GM12878 (cell line): ENCODE results near the gene CXXC5. TPM values are rescaled to one million over a fixed set of nuclear protein-coding genes. Genes with fewer than 3 reads are reported as not detected.
A peak's percentile ranks its signal among the peaks of the same experiment; 100 is the strongest.

Experiments used
- BACH1 ChIP-seq: fragments of 450-650 bp; IDR thresholded peaks from 2 replicates; pipeline ENCODE4 v1.6.1; 2017; ENCODE audit warnings: mild to moderate bottlenecking, borderline replicate concordance
- CEBPB ChIP-seq, 2 experiments: fragments of 150-350 bp in 1 of 2; IDR thresholded peaks; 2 replicates each; pipeline ENCODE4 v1.6.1; 2012 to 2014; ENCODE audit warnings: low read depth in 2 of 2, low read length in 2 of 2, borderline replicate concordance in 1 of 2, inconsistent platforms in 1 of 2
- EED ChIP-seq: sonication (generic); IDR thresholded peaks from 2 replicates; pipeline ENCODE4 v1.6.1; 2016; ENCODE audit warnings: antibody characterized with exemption, low read depth
- ELK1 ChIP-seq: IDR thresholded peaks from 2 replicates; pipeline ENCODE4 v1.6.1; 2012; ENCODE audit warnings: low read depth, low read length, improper control_type of control experiment
- ESRRA ChIP-seq: IDR thresholded peaks from 2 replicates; pipeline ENCODE4 v1.6.1; 2012; ENCODE audit warnings: mild to moderate bottlenecking, low read length, improper control_type of control experiment
- FOXK2 ChIP-seq: fragments of 450-650 bp; IDR thresholded peaks from 2 replicates; pipeline ENCODE4 v1.6.1; 2017; ENCODE audit warnings: mild to moderate bottlenecking, moderate library complexity
- FOXM1 ChIP-seq: IDR thresholded peaks from 2 replicates; pipeline ENCODE4 v1.6.1; 2012; ENCODE audit warnings: low read depth, mild to moderate bottlenecking, inconsistent platforms, low read length, moderate library complexity
- HDAC2 ChIP-seq: fragments of 200-600 bp; sonication (generic); IDR thresholded peaks from 2 replicates; pipeline ENCODE4 v1.6.1; 2017
- HDGF ChIP-seq: fragments of 450-650 bp; IDR thresholded peaks from 2 replicates; pipeline ENCODE4 v1.6.1; 2016; ENCODE audit warnings: antibody characterized with exemption
- IRF5 ChIP-seq: fragments of 450-650 bp; IDR thresholded peaks from 2 replicates; pipeline ENCODE4 v1.6.1; 2017; ENCODE audit warnings: borderline replicate concordance
- KAT2A ChIP-seq: conservative IDR thresholded peaks from 2 replicates; pipeline ENCODE4 v1.6.1; 2011; ENCODE audit warnings: low read depth, low read length; ENCODE audit not compliant: control insufficient read depth
- MAX ChIP-seq: IDR thresholded peaks from 2 replicates; pipeline ENCODE4 v1.6.1; 2012; ENCODE audit warnings: low read depth, low read length, improper control_type of control experiment
- MEF2A ChIP-seq: IDR thresholded peaks from 2 replicates; pipeline ENCODE4 v1.6.1; 2011; ENCODE audit warnings: low read depth, mild to moderate bottlenecking, low read length, moderate library complexity; ENCODE audit not compliant: insufficient read depth
- MEF2B ChIP-seq: fragments of 450-650 bp; IDR thresholded peaks from 2 replicates; pipeline ENCODE4 v1.6.1; 2018; ENCODE audit warnings: mild to moderate bottlenecking, moderate library complexity; ENCODE audit not compliant: partially characterized antibody, poor library complexity, severe bottlenecking
- RAD51 ChIP-seq: fragments of 450-650 bp; IDR thresholded peaks from 2 replicates; pipeline ENCODE4 v1.6.1; 2016; ENCODE audit warnings: moderate library complexity, mild to moderate bottlenecking, inconsistent platforms
- RBBP5 ChIP-seq: fragments of 200-600 bp; sonication (generic); conservative IDR thresholded peaks from 2 replicates; pipeline ENCODE4 v1.6.1; 2016
- RELA ChIP-seq: fragments of 450-650 bp; IDR thresholded peaks from 2 replicates; pipeline ENCODE4 v1.8.0; 2014; ENCODE audit warnings: borderline replicate concordance; ENCODE audit not compliant: partially characterized antibody
- SP1 ChIP-seq: IDR thresholded peaks from one replicate; pipeline ENCODE4 v1.6.1; 2011; ENCODE audit warnings: low read depth, low read length
- SREBF1 ChIP-seq: IDR thresholded peaks from 2 replicates; pipeline ENCODE4 v1.6.1; 2012; ENCODE audit warnings: mild to moderate bottlenecking, low read length
- SUZ12 ChIP-seq: fragments of 200-600 bp; sonication (generic); IDR thresholded peaks from one replicate; pipeline ENCODE4 v1.6.1; 2018; ENCODE audit warnings: antibody characterized with exemption, mild to moderate bottlenecking; ENCODE audit not compliant: unreplicated experiment
- TCF3 ChIP-seq: IDR thresholded peaks from 2 replicates; pipeline ENCODE4 v1.6.1; 2012; ENCODE audit warnings: low read depth, mild to moderate bottlenecking, low read length, borderline replicate concordance; ENCODE audit not compliant: insufficient read depth
- ZBTB33 ChIP-seq: fragments of 450-650 bp; IDR thresholded peaks from 2 replicates; pipeline ENCODE4 v1.6.1; 2017; ENCODE audit warnings: mild to moderate bottlenecking
- polyA plus RNA-seq, 11 experiments: library from polyadenylated mRNA; depleted of rRNA in 4 of 11; unstranded in 6 of 11; stranded (reverse) in 5 of 11; fragments of >200 nt; fragmentation: Nextera tagmentation in 4 of 11; fragmentation: Illumina TruSeq in 1 of 11; extraction: Ambion mirVana in 4 of 11; extraction: Trizol in 1 of 11; gene quantifications; 1 replicate in 1 of 11; 2 replicates in 10 of 11; pipeline versions ENCODE4 v1.2.1 to v1.2.3, GENCODE V29; 2011 to 2016; ENCODE audit warnings: inconsistent platforms in 2 of 11, missing spikeins in 2 of 11, low read depth in 1 of 11
- total RNA-seq, 4 experiments: library from RNA; depleted of rRNA in 3 of 4; stranded (reverse); fragments of >200 nt in 3 of 4; fragmentation: Illumina TruSeq in 1 of 4; extraction: Trizol in 1 of 4; gene quantifications; 2 replicates each; pipeline versions ENCODE4 v1.2.1 to v1.2.3, GENCODE V29; 2013 to 2021
- TF ChIP-seq, protein P1 (sequence below): IDR thresholded peaks from 2 replicates; pipeline ENCODE4 v1.6.1; 2011; ENCODE audit warnings: borderline replicate concordance, low read depth, mild to moderate bottlenecking, moderate library complexity, low read length; ENCODE audit not compliant: insufficient read depth, poor library complexity, severe bottlenecking

Gene CXXC5
- total and polyA plus RNA-seq, 10 of the 15 experiments (the other 5 are each of a cell fraction or from before 2014, with no cell fraction given), result 1.8 to 90.8 (median 40.7) TPM

DNA sequence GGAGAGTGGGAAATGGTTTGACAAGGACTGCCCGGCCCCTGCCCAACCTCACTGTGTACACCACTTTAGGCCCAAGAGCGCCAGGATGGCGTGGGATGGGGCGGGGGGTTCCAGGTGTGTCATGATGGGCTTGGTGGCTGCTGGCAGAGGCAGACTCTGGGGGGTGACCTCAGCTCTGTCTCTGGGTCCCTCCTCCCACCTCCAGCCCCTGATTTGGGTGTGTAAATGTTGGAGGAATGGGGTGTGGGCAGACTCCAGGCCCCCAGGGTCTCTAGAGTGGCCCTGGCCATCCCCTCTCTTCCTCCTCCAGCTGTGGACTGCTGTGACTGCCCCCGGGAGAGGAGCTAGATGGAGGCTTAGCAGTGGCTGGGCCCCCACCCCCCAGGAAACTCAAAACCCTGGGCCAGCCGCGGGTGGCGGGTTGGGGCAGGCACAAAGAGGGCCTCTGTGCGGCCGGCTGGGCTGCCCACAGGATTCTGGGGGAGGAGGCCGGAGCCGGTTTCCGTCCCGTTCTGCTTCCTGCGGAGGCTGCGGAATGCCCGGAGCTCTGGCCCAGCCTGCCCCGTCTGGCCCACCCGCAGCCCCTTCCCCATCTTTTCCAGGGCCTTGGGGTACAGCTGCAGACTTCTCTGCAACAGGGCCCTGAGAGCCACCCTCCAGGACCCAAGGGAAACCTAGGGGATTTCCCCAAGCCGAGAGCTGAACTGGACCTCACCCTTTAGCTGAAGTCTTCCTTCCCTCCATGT is 23.1 kb downstream of the CXXC5 start (continued):
- TF ChIP-seq MAX, result no peak
- TF ChIP-seq SP1, result no peak
- no peak for TF ChIP-seq SUZ12
- TF ChIP-seq HDGF, result no peak
- peak; percentile 72 for TF ChIP-seq EED
- TF ChIP-seq IRF5, result no peak
- TF ChIP-seq FOXM1, result no peak
- TF ChIP-seq RAD51, result no peak
- TF ChIP-seq RBBP5, result no peak
- no peak for TF ChIP-seq BACH1
- peak; percentile 53; the same call in 1 of the 2 replicates for TF ChIP-seq TCF3
- no peak for TF ChIP-seq ELK1
- TF ChIP-seq KAT2A, result no peak
- no peak for TF ChIP-seq FOXK2
- no peak for TF ChIP-seq ZBTB33
- no peak for TF ChIP-seq SREBF1
- TF ChIP-seq MEF2A, result 0 out of 2 replicates have a peak, but pooled peaks have one; percentile 53
- TF ChIP-seq RELA, result no peak
- TF ChIP-seq ESRRA, result no peak
- TF ChIP-seq, protein P1, sequence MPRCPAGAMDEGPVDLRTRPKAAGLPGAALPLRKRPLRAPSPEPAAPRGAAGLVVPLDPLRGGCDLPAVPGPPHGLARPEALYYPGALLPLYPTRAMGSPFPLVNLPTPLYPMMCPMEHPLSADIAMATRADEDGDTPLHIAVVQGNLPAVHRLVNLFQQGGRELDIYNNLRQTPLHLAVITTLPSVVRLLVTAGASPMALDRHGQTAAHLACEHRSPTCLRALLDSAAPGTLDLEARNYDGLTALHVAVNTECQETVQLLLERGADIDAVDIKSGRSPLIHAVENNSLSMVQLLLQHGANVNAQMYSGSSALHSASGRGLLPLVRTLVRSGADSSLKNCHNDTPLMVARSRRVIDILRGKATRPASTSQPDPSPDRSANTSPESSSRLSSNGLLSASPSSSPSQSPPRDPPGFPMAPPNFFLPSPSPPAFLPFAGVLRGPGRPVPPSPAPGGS, result peak; percentile 80
- no peak for TF ChIP-seq CEBPB (IDR thresholded peaks at IDR 0.05; ENCODE audit: borderline replicate concordance in 1 of 2, low read depth in 2 of 2, low read length in 2 of 2)
- peak; percentile 78 for TF ChIP-seq MEF2B
- no peak for TF ChIP-seq HDAC2
